HG03342 (cell line): Measurements from ENCODE around the gene RTN4RL1.
A peak's percentile ranks its signal among the peaks of the same experiment; 100 is the strongest.

Source experiments
- ATAC-seq: cut with Tn5 transposase; IDR thresholded peaks from one replicate; pipeline ENCODE4 v1.9.1; 2021; ENCODE audit warnings: mild to moderate bottlenecking, moderate library complexity; ENCODE audit not compliant: unreplicated experiment

The RTN4RL1 gene

DNA sequence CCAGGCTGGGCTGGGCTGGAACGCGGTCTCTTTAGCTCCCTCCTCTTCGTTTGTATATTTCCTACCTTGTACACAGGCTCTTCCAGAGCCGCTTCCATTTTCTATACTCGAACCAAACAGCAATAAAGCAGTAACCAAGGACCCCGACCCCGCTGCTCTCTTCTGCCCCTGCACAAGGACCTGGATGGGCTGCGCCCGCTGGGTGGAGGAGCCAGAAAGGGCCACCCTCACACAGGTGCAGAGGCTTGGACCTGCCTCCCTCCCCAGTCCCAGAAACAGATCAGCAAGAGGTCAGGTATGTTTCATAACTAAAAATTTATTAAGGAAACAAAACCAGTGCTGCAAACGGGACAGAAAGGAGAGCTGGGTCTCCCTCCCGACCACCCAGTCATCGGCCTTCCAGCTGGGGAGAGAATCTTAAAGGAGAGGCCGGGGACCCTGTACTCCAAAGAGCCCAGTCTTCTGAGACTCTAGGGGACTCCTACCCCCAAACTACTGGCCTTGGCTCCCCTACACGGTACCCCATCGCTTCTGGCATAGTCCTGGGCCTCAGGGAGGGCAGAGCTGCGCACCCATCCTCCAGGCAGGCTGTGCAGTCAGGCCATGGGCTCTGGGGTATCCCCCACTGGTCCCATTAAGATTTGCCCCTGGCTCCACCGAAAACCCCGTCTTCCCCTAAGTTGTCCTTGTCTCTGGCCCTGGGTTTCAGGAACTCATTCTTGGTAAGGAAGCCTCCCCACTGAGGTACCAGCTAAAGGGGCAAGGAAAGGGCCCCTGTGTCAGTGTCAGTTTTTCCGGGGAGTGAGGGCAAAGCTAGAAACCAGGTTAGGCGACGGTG, 34.6 kb upstream of the RTN4RL1 start:
- no peak for ATAC-seq

DNA sequence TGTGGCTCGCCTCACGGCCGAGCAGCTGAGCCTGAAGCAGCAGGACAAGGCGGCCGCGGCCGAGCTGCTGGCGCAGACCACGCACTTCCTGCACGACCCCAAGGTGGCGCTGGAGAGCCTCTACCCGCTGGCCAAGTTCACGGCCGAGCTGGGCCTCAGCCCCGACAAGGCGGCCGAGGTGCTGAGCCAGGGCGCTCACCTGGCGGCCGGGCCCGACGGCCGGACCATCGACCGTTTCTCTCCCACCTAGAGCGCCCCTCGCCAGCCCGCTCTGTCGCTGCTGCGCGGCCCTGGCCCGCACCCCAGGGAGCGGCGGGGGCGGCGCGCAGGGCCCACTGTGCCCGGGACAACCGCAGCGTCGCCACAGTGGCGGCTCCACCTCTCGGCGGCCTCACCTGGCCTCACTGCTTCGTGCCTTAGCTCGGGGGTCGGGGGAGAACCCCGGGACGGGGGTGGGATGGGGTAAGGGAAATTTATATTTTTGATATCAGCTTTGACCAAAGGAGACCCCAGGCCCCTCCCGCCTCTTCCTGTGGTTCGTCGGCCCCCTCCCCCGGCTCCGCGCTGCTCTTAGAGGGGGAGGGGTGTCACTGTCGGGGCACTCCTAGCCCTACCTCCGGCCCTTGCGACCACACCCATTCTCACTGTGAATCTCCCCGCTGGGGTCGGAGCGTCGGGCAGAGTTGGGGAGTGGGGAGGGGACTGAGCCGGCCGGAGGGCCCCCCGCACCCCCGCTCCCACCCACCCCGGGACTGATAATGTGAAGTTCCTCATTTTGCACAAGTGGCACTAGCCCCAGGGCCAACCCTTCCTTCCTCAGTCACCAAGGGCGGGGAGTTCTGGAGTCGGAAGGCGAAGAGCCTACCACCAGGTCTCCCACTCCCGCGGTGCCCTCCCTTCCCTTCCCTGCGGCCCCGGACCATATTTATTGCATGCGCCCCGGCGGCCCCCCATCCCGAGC, 33.7 kb upstream of the RTN4RL1 start:
- ATAC-seq: no peak

DNA sequence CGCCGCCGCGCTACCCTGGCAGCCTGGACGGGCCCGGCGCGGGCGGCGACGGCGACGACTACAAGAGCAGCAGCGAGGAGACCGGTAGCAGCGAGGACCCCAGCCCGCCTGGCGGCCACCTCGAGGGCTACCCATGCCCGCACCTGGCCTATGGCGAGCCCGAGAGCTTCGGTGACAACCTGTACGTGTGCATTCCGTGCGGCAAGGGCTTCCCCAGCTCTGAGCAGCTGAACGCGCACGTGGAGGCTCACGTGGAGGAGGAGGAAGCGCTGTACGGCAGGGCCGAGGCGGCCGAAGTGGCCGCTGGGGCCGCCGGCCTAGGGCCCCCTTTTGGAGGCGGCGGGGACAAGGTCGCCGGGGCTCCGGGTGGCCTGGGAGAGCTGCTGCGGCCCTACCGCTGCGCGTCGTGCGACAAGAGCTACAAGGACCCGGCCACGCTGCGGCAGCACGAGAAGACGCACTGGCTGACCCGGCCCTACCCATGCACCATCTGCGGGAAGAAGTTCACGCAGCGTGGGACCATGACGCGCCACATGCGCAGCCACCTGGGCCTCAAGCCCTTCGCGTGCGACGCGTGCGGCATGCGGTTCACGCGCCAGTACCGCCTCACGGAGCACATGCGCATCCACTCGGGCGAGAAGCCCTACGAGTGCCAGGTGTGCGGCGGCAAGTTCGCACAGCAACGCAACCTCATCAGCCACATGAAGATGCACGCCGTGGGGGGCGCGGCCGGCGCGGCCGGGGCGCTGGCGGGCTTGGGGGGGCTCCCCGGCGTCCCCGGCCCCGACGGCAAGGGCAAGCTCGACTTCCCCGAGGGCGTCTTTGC, 32.8 kb upstream of the RTN4RL1 start:
- ATAC-seq: no peak

DNA sequence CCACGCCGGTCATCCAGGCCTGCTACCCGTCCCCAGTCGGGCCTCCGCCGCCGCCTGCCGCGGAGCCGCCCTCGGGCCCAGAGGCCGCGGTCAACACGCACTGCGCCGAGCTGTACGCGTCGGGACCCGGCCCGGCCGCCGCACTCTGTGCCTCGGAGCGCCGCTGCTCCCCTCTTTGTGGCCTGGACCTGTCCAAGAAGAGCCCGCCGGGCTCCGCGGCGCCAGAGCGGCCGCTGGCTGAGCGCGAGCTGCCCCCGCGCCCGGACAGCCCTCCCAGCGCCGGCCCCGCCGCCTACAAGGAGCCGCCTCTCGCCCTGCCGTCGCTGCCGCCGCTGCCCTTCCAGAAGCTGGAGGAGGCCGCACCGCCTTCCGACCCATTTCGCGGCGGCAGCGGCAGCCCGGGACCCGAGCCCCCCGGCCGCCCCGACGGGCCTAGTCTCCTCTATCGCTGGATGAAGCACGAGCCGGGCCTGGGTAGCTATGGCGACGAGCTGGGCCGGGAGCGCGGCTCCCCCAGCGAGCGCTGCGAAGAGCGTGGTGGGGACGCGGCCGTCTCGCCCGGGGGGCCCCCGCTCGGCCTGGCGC, 32.1 kb upstream of the RTN4RL1 start:
- ATAC-seq: no peak

DNA sequence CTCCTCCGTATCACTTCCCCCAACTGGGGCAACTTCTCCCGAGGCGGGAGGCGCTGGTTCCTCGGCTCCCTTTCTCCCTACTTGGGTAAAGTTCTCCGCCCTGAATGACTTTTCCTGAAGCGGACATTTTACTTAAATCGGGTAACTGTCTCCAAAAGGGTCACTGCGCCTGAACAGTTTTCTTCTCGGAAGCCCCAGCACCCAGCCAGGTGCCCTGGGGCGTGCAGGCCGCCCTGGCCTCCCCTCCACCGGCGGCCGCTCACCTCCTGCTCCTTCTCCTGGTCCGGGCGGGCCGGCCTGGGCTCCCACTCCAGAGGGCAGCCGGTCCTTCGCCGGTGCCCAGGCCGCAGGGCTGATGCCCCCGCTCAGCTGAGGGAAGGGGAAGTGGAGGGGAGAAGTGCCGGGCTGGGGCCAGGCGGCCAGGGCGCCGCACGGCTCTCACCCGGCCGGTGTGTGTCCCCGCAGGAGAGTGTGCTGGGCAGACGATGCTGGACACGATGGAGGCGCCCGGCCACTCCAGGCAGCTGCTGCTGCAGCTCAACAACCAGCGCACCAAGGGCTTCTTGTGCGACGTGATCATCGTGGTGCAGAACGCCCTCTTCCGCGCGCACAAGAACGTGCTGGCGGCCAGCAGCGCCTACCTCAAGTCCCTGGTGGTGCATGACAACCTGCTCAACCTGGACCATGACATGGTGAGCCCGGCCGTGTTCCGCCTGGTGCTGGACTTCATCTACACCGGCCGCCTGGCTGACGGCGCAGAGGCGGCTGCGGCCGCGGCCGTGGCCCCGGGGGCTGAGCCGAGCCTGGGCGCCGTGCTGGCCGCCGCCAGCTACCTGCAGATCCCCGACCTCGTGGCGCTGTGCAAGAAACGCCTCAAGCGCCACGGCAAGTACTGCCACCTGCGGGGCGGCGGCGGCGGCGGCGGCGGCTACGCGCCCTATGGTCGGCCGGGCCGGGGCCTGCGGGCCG, 31.4 kb upstream of the RTN4RL1 start:
- ATAC-seq: no peak

DNA sequence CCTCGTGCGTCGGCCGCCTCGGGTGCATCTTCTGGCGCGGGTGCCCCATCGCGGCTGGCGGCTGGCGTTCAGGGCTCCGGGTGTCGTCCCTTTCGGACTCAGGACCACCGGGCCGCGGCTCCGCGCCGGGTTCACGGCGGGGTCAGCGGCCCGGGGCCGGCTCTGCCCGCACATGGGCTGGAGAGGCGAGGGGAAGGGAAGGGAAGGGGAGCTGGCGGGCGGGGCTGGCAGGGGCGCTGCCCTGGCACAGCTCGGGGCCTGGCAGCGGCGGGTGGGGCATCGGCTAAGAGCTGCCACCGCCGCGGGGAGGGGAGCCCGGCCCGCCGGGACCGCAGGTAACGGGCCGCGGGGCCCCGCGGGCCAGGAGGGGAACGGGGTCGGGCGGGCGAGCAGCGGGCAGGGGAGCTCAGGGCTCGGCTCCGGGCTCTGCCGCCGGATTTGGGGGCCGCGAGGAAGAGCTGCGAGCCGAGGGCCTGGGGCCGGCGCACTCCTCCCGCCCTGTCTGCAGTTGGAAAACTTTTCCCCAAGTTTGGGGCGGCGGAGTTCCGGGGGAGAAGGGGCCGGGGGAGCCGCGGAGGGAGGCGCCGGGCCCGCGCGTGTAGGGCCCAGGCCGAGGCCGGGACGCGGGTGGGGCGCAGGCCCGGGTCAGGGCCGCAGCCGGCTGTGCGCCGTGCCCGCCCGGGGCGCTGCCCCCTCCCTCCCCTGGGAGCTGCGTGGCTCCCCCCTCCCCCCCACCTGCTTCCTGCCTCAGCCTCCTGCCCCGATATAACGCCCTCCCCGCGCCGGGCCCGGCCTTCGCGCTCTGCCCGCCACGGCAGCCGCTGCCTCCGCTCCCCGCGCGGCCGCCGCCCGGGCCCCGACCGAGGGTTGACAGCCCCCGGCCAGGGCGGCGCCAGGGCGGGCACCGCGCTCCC, 30.4 kb upstream of the RTN4RL1 start:
- no peak for ATAC-seq

DNA sequence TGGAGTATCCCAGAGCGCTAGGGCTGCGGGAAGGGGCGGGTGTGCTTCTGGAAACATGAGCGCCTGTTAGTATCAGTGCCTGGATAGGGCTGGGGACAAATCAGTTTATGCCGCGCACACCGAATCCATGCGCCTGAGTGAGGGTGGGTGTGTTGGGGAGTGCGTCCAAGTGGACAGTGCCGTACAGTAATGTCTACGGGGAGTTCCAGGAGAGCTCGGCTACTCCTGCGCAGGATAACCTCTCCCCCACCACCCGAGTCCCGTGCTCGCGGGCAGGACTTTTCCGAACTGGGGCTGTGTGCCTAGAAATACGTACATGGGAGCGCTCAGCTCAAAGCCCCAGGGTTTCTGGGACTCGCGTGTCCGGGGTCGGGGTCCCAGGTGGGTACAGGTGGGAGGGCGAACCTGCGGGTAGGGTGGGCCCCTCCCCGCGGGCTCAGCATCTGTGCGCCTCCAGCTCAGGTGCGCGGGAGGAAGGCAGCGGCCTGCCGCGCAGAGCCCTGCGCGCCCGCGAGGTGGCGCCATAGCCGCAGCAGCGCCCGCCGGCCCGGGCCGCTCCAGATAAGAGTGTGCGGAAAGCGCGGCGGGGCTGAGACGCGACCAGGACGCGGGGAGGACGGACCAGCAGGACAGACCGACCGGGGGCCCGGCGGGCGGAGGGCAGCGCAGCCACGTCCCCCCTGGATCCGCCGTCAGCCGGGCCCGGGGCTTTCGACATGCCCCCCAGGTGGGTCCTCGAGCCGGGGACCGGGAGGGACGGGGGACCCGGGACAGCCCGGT, 29.6 kb upstream of the RTN4RL1 start, which contains the start of gene HIC1:
Gene HIC1, plus strand, starts transcription at position 592 of the 780 bp plus-strand sequence. CDS start 1,588 bp downstream, outside the sequence.
- no peak for ATAC-seq

DNA sequence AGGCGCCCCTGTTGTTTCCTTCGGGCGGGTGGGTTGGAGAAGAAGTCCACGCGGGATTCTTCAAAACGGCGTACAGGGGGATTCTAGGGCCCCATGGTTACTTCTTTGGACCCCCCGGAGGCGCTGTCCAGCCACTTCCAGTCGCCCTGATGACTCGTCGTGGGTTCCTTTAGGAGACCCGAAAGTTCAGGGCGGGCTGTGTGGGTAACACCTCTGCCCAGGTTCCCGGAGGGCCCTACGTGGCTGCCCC, 29.1 kb upstream of the RTN4RL1 start:
- no peak for ATAC-seq

DNA sequence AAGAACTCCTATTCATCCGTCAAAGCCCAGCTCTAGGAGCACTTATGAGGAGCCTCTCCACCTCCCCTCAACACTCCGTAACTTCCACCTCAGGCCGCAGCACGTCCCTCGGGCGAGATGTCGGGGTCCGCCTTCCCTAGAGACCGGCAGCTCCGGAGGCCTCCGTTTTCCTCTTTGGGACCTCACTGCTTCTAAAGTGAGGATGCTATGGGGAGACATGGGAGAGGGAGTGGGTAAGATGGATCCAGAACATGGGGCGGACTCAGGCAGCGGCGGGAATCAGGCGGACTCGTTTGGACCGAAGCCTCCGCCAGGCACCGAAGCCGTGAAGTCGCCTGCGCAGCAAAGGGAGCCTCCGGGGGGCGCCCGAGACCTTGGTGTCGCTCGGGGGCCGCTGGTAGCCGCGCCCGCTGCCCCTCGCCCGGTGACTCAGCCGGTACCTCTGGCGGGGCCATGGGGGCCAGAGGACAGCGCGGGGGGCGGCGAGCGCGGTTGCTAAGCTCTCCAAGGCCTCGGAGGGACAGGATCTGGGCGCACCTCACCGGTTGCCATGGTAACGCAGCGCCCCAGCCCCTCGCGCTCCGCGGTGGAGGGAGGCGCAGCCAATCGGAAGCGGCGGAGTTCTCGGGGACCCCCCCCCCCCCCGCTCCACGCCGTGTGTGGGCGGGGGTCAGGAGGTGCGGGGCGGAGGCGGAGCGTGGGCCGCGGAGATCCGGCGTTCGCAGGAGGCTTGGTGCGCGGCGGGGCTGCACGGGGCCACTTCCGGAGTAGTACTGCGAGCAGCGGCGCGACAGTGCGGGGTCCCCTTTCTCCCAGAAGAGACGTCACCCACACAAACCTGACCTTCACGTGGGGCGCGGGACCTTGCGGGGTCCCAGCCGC, 28.5 kb upstream of the RTN4RL1 start:
- no peak for ATAC-seq

DNA sequence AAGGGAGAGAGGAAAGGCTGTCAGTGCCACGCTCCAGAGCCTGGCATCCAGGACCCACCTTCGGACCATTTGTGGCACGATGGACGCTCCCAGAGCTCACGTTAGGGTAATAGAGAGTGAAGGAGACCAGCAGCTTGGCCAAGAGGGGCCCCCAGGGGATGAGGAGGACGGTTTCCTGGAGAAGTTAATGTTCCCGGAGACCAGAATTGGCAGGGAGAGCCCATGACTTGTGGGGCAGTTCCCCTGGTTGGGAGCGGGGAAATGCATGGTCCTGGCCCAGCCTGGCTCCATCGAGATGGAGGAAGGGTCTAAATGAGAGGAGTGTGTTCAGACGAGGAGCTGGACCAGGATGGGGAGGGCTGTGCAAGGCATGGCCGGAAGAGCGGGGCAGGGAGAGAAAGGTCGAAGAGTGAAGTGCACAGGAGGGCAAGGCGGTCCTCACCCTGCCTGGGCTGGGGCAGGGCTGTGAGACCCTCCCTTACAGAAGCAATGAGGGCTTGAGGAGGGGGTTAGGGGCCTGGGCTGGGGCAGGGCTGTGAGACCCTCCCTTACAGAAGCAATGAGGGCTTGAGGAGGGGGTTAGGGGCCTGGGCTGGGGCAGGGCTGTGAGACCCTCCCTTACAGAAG, 26.9 kb upstream of the RTN4RL1 start:
- no peak for ATAC-seq

DNA sequence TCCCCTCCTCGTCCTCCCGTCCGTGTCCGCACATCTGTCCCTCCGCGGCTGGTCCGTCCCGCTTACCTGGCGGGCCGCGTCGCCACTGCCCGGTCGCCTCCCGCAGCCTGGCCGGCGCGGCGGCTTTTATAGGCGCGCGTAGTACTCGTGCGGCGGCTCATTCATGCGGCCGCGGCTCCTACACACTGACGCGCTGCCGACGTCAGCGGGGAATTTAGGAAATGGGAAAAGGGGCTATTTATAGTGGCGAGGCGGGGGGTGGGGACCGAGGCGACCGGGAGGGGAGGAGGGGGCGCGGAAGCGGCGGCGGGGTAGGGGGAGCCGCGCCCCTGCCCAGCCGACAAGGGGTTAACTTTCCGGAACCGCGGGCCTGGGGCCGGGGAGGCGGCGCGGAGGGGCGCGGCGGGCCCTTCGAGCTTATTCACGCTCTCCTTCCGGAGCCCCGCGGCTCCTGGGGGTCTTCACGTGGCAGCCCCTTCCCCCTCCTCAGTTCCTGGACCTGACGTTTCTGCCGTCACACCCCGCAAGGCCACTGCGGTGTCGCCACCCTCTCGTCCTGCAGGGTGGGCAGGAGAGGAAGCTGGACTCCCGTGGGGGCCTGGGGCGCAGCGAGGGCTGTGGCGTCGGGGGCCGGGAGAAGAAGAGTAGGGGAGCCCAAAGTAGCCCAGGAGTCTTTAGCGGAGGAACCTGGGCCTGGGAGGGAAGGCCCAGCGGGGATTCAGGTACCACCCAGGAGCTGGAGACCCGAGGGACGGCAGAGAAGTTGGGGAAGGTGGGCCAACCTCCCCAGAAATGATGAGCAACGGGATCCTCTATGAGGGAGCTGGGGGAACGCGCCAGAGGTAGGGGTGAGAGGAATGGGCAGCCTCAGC, 26.2 kb upstream of the RTN4RL1 start:
- no peak for ATAC-seq

DNA sequence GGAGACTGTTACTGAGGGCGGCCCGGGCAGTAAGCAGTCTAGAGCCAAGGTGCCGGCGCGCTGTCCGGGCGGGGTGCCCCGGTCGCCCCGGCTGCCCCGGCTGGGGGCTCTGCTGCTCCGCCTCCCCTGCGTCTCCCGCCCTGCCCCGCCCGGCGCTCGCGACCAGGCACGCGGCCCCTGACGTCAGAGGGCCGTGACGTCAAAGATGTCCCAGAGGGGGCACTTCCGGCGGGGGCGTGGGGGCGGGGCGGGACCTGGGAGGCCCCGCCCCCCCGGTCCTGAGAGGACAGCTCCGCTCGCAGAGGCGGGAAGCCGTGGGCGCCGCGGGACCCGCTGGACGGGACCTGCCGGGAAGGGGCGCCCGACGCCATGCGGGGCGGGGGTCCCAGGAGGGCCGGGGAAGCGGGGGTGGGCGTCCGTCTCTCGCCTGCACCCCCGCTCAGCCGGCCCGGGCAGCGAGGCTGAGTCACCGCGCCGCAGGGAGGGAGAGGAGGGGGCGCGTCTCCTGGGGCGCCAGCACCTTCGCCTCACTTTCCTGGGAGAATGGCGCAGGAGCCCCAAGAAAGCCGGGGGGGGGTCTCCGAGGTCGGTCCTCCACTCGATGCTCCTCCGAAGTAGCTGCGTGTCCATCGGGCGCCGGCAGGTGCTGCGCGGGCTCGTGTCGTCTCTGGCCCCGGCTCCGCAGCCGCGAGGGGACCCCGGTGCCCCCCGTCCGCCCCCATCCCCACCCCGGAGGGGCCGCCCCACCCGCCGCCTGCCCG, 25.3 kb upstream of the RTN4RL1 start:
- peak; percentile 12 for ATAC-seq

DNA sequence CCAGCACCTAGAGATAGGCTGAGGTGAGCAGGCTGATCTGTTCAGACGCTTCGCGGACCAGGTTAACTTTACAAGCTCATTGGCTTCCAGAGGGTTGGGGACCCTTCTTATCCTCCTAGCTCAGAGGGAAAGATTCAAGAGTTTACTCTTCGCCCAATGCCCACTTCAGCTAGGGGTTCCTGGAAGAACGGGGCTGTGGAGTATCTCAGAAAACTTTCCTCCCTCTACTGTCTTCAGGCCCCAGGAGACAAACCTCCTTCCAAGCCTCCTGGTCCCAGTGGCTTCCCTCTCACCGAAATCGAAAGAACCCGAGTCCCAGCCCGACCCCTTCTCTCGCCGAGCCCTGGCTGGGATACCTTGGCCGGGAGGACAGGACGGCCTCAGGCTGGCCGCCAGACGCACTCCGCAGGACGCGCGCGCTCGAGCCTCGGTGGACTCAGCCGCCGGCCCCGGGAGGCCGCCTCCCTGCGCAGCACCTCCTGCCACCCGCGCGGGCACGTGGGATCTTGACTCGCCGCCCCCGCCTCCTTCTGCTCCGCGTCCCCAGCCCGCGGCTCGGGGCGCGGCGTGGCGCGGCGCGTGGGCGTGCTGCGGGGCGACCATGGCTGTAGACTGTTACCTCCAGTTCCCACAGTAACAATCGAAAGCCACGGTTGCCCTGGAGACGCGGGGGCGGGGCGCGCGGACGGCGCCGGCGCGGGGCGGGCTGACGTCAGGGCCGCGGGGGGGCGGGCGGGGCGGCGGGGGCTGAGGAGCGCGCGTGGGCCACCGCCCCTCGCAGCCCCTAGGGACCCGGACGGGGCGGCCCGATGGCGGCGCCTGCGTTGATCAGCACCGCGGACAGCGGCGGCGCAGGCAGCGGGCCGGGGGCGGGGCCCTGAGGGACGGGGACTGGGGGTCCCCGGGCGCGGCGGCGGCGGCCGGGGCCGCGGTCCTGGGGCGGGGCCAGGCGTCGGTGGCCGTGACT, 24.5 kb upstream of the RTN4RL1 start:
- ATAC-seq: peak; percentile 49

DNA sequence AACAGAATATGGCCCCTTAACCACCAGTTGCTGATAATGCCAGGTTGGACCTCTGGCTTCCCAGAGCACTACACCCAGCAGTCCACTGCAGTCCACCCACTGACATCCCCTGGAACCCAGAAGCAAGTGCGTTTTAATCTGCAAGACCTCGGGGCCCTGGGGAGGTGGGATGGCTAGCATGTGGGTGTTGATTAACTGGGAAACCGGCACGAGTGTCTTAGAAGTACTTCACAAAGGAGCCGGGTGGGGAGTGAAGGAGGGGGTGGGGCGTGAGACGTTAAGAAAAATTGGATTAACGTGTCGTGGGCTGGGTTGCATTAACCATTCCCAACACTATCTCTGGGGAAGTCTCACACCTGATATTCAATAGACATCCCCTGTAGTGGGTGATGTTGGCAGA, 23.7 kb upstream of the RTN4RL1 start:
- ATAC-seq: no peak
